HepG2 (cell line): ENCODE results near the gene CCDC30. TPM values are rescaled to one million over a fixed set of nuclear protein-coding genes. Genes with fewer than 3 reads are reported as not detected.

Experiments
- ADNP ChIP-seq: sonication (generic); formaldehyde crosslinking; IDR thresholded peaks from 2 replicates; pipeline ENCODE4 v1.4.0; 2020; ENCODE audit warnings: missing genetic modification reagents
- CREM ChIP-seq, 2 experiments: sonication (generic) in 1 of 2; formaldehyde crosslinking in 1 of 2; IDR thresholded peaks; 2 replicates each; pipeline versions ENCODE4 v1.4.0 to v1.6.1; 2016 to 2020; ENCODE audit warnings: antibody characterized with exemption in 1 of 2, mild to moderate bottlenecking in 1 of 2, missing genetic modification reagents in 1 of 2
- ETV5 ChIP-seq: IDR thresholded peaks from 2 replicates; pipeline ENCODE4 v1.6.1; 2018; ENCODE audit warnings: missing biosample characterization, missing genetic modification reagents, inconsistent platforms, borderline replicate concordance
- GABPB1 ChIP-seq: IDR thresholded peaks from 2 replicates; pipeline ENCODE4 v1.6.1; 2016; ENCODE audit warnings: mild to moderate bottlenecking, missing genetic modification reagents, moderate library complexity, missing compliant biosample characterization
- HMGXB4 ChIP-seq, 2 experiments: sonication (generic) in 1 of 2; formaldehyde crosslinking in 1 of 2; IDR thresholded peaks; 2 replicates each; pipeline versions ENCODE4 v1.4.0 to v1.6.1; 2018 to 2020; ENCODE audit warnings: missing genetic modification reagents in 2 of 2, borderline replicate concordance in 1 of 2, low read depth in 1 of 2, mild to moderate bottlenecking in 1 of 2, missing biosample characterization in 1 of 2
- PLRG1 ChIP-seq: fragments of 450-650 bp; conservative IDR thresholded peaks from 2 replicates; pipeline ENCODE4 v1.6.1; 2016
- SALL1 ChIP-seq: sonication (generic); formaldehyde crosslinking; IDR thresholded peaks from 2 replicates; pipeline ENCODE4 v1.8.0; 2022; ENCODE audit warnings: mild to moderate bottlenecking, missing genetic modification reagents
- ZIK1 ChIP-seq: sonication (generic); formaldehyde crosslinking; IDR thresholded peaks from 2 replicates; pipeline ENCODE4 v1.5.0; 2020; ENCODE audit warnings: mild to moderate bottlenecking, low read depth, missing genetic modification reagents, borderline replicate concordance
- ZNF20 ChIP-seq: sonication (generic); formaldehyde crosslinking; IDR thresholded peaks from 2 replicates; pipeline ENCODE4 v1.4.0; 2020; ENCODE audit warnings: mild to moderate bottlenecking, moderate library complexity, missing genetic modification reagents
- ZNF281 ChIP-seq: sonication (generic); formaldehyde crosslinking; IDR thresholded peaks from 2 replicates; pipeline ENCODE4 v1.4.0; 2020; ENCODE audit warnings: missing genetic modification reagents, borderline replicate concordance
- ZNF33B ChIP-seq: sonication (generic); formaldehyde crosslinking; IDR thresholded peaks from 2 replicates; pipeline ENCODE4 v1.5.1; 2020; ENCODE audit warnings: mild to moderate bottlenecking, missing genetic modification reagents
- ZNF761 ChIP-seq: sonication (generic); formaldehyde crosslinking; conservative IDR thresholded peaks from 2 replicates; pipeline ENCODE4 v1.4.0; 2020; ENCODE audit warnings: mild to moderate bottlenecking, missing genetic modification reagents
- polyA plus RNA-seq, 8 experiments: library from polyadenylated mRNA; depleted of rRNA in 3 of 8; stranded (reverse) in 7 of 8; unstranded in 1 of 8; fragments of >200 nt; fragmentation: Illumina TruSeq in 4 of 8; extraction: Trizol in 4 of 8; gene quantifications; 2 replicates each; pipeline versions ENCODE4 v1.2.1 to v1.2.3, GENCODE V29; 2011 to 2016; ENCODE audit warnings: low read depth in 4 of 8, missing spikeins in 1 of 8, mixed read lengths in 1 of 8; ENCODE audit not compliant: insufficient read depth in 1 of 8
- total RNA-seq, 5 experiments: library from RNA; depleted of rRNA; stranded (reverse); fragments of >200 nt; fragmentation: Illumina TruSeq; extraction: Trizol; gene quantifications; 2 replicates each; pipeline ENCODE4 v1.2.3, GENCODE V29; 2016; ENCODE audit warnings: low read depth in 1 of 5
- TF ChIP-seq, protein P1 (sequence below): sonication (generic); formaldehyde crosslinking; IDR thresholded peaks from 2 replicates; pipeline ENCODE4 v1.5.0; 2020; ENCODE audit warnings: missing genetic modification reagents, mild to moderate bottlenecking, borderline replicate concordance
- TF ChIP-seq, protein P2 (sequence below): sonication (generic); formaldehyde crosslinking; IDR thresholded peaks from 2 replicates; pipeline ENCODE4 v1.4.0; 2020; ENCODE audit warnings: mild to moderate bottlenecking, missing genetic modification reagents
- TF ChIP-seq, protein P3 (sequence below): sonication (generic); formaldehyde crosslinking; IDR thresholded peaks from 2 replicates; pipeline ENCODE4 v1.5.0; 2020; ENCODE audit warnings: mild to moderate bottlenecking, missing genetic modification reagents

Gene CCDC30
- total and polyA plus RNA-seq, 2 of the 13 experiments (the other 11 are each of a cell fraction or from before 2014, with no cell fraction given) = 0.25 to 0.77 TPM

DNA sequence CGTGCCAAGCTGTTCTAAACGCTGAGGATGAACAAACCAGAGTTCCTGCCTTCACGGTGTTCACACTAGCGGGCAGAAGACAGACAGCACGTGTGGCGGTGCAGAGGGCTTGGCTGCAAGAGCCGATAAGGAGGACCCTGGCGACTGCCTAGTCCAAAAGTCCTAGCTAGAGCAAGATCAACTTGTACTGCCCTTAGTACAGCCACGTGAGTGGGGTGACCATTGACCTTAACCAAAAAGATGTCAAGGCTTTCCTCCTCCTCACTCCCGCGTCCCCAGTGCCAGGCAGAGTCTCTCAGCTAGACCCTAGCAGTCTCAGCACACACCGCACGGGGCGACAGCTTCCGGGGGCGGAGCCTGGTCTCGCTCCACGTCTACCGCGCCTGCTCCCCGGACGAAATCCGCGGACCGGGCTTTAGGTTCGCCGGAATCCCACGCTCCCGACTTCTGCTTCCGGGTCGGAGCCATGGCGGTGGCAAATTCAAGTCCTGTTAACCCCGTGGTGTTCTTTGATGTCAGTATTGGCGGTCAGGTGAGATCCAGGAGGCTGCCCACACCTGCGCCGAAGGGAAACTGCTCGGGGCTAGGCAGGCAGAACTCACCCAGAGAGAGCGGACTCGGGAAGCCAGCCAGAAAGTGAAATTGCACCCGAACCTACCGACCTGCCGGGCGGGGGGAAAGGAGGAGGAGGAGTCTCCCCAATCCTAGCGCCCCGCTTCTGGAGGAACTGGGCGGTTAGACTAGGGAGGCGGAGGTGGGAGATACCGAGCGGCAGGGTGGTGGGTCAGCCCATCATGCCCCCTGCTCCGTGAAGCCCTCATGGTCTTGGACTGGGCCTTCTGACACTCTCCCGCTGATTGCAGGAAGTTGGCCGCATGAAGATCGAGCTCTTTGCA is 195.1 kb downstream of the CCDC30 start, which contains the start of gene PPIH (continued):
- TF ChIP-seq CREM (IDR thresholded peaks at IDR 0.05) = peak; percentile 86
- no peak for TF ChIP-seq CREM (CRISPR knock-in tag; IDR thresholded peaks at IDR 0.05)
- no peak for TF ChIP-seq ADNP
- peak; percentile 90 for TF ChIP-seq ETV5 (CRISPR knock-in tag)
- TF ChIP-seq HMGXB4 (CRISPR knock-in tag; IDR thresholded peaks at IDR 0.05; ENCODE audit: borderline replicate concordance in 1 of 2, low read depth in 1 of 2) = peak; percentile 47 to 70; a peak in 2 of 4 replicates
- TF ChIP-seq SALL1 = peak; percentile 92
- TF ChIP-seq ZNF281 (CRISPR knock-in tag) = peak; percentile 17; the same call in 1 of the 2 replicates
- TF ChIP-seq PLRG1 = no peak
- peak; percentile 74; the same call in 1 of the 2 replicates for TF ChIP-seq ZIK1
- TF ChIP-seq ZNF761 = peak; percentile 62; the same call in 1 of the 2 replicates
- TF ChIP-seq, protein P1, sequence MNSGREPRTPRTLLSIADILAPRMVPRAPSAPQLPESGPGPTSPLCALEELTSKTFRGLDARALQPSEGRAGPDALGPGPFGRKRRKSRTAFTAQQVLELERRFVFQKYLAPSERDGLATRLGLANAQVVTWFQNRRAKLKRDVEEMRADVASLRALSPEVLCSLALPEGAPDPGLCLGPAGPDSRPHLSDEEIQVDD (CRISPR knock-in tag) = peak; percentile 70; the same call in 1 of the 2 replicates
- peak; percentile 100 for TF ChIP-seq GABPB1 (CRISPR knock-in tag)
- peak; percentile 95 for TF ChIP-seq ZNF33B (CRISPR knock-in tag)
- TF ChIP-seq, protein P2, sequence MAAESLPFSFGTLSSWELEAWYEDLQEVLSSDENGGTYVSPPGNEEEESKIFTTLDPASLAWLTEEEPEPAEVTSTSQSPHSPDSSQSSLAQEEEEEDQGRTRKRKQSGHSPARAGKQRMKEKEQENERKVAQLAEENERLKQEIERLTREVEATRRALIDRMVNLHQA (CRISPR knock-in tag) = no peak
- TF ChIP-seq, protein P3, sequence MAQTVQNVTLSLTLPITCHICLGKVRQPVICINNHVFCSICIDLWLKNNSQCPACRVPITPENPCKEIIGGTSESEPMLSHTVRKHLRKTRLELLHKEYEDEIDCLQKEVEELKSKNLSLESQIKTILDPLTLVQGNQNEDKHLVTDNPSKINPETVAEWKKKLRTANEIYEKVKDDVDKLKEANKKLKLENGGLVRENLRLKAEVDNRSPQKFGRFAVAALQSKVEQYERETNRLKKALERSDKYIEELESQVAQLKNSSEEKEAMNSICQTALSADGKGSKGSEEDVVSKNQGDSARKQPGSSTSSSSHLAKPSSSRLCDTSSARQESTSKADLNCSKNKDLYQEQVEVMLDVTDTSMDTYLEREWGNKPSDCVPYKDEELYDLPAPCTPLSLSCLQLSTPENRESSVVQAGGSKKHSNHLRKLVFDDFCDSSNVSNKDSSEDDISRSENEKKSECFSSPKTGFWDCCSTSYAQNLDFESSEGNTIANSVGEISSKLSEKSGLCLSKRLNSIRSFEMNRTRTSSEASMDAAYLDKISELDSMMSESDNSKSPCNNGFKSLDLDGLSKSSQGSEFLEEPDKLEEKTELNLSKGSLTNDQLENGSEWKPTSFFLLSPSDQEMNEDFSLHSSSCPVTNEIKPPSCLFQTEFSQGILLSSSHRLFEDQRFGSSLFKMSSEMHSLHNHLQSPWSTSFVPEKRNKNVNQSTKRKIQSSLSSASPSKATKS (CRISPR knock-in tag) = 0 out of 2 replicates have a peak, but pooled peaks have one; percentile 39
- TF ChIP-seq ZNF20 = no peak
